Tibial artery (tissue), 4 donors: ENCODE measurements around the gene AP5B1.

Experiments used
- DNase-seq, 2 donors: peaks; one replicate each; pipeline ENCODE4 v3.0.0-alpha.2; 2019
- H3K27ac ChIP-seq, 2 donors: fragments of 200-600 bp; sonication (generic) in 1 of 2; 1 replicate in 1 of 2; 2 replicates in 1 of 2; pipeline ENCODE4 v1.5.1; 2018 to 2019; ENCODE audit warnings: mild to moderate bottlenecking in 1 of 2
- H3K27me3 ChIP-seq, 2 donors: fragments of 200-600 bp; sonication (generic) in 1 of 2; one replicate each; pipeline versions ENCODE4 v1.5.1 to v1.6.0; 2016 to 2019
- H3K36me3 ChIP-seq, 3 donors: fragments of 200-600 bp; sonication (generic) in 2 of 3; one replicate each; pipeline ENCODE4 v1.5.1; 2016 to 2019; ENCODE audit warnings: mild to moderate bottlenecking in 2 of 3
- H3K4me1 ChIP-seq, 4 donors: fragments of 200-600 bp; sonication (generic) in 2 of 4; 1 replicate in 3 of 4; 2 replicates in 1 of 4; pipeline ENCODE4 v1.5.1; 2016 to 2019
- H3K4me3 ChIP-seq, 2 donors: fragments of 200-600 bp; sonication (generic) in 1 of 2; 1 replicate in 1 of 2; 2 replicates in 1 of 2; pipeline ENCODE4 v1.5.1; 2018 to 2019; ENCODE audit warnings: mild to moderate bottlenecking in 2 of 2
- H3K9me3 ChIP-seq, 3 donors: fragments of 200-600 bp; sonication (generic) in 1 of 3; one replicate each; pipeline ENCODE4 v1.5.1; 2016 to 2019
- intact Hi-C: fragments of 100-400 bp; cut with DNase I; formaldehyde crosslinking; loops from one replicate; pipeline ENCODE4 v1.15.0; 2023; ENCODE audit warnings: low total_unique reads
- TF ChIP-seq, protein P1 (sequence below), 2 experiments: fragments of 200-600 bp in 1 of 2; fragments of 450-650 bp in 1 of 2; IDR thresholded peaks; one replicate each; pipeline ENCODE4 v1.5.1; 2017 to 2019; ENCODE audit warnings: antibody characterized with exemption in 2 of 2, mild to moderate bottlenecking in 1 of 2, moderate library complexity in 1 of 2

Gene AP5B1

DNA sequence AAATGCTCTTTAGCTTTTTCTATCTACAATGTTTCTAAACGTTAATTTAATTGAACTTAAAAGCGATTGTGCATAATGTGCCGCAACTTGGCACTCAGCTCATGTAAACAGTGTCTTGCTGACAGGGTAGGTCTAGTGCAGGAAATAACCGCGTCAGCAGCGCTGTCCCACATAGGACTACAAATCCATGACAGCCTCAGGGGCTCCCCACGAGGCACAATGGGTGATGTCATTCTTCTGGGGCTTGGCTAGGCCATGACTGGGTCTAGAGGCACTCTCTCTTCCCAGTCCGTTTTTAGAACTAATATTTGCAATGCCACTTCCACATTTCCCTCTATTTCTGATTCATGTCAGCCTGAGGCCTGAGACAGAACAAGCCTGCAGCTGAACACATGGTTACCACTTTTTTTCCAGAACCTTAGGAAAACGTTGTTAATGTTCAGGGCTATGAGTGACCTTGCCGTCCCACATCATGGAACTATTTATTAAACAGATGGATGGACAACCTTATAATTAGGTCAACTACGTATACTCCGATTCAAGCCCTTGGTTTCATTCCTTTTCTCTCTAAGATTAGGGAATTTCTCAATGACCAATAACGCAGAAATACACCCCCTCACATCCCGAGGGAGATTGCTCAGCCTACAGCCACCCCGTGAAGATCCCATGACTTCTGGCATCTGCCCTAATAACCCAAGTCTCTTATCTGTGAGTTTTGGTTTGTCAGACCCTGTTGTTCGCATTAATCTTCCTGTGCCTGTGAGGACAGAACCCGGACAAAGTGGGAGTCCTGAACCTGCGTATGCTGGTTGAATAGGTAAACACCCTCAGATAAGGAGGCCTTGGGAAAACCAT is 33.6 kb upstream of the AP5B1 start:
- DNase-seq, result peak in 1 of 2 donors; percentile 56
- Histone ChIP-seq H3K27me3 (peaks cover 0 to 6% of the 10 kb centered on the region in 2 donors), H3K36me3 (no peaks in the 10 kb centered on the region), H3K4me3 (no peak overlapping the region), H3K4me1 (peaks cover 0 to 10% (median 0%) of the 10 kb centered on the region in 4 donors), H3K9me3 (no peaks in the 10 kb centered on the region), H3K27ac (no peak overlapping the region)
- intact Hi-C loops, result no loop called here
- TF ChIP-seq, protein P1, sequence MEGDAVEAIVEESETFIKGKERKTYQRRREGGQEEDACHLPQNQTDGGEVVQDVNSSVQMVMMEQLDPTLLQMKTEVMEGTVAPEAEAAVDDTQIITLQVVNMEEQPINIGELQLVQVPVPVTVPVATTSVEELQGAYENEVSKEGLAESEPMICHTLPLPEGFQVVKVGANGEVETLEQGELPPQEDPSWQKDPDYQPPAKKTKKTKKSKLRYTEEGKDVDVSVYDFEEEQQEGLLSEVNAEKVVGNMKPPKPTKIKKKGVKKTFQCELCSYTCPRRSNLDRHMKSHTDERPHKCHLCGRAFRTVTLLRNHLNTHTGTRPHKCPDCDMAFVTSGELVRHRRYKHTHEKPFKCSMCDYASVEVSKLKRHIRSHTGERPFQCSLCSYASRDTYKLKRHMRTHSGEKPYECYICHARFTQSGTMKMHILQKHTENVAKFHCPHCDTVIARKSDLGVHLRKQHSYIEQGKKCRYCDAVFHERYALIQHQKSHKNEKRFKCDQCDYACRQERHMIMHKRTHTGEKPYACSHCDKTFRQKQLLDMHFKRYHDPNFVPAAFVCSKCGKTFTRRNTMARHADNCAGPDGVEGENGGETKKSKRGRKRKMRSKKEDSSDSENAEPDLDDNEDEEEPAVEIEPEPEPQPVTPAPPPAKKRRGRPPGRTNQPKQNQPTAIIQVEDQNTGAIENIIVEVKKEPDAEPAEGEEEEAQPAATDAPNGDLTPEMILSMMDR (IDR thresholded peaks at IDR 0.05), result no peak

DNA sequence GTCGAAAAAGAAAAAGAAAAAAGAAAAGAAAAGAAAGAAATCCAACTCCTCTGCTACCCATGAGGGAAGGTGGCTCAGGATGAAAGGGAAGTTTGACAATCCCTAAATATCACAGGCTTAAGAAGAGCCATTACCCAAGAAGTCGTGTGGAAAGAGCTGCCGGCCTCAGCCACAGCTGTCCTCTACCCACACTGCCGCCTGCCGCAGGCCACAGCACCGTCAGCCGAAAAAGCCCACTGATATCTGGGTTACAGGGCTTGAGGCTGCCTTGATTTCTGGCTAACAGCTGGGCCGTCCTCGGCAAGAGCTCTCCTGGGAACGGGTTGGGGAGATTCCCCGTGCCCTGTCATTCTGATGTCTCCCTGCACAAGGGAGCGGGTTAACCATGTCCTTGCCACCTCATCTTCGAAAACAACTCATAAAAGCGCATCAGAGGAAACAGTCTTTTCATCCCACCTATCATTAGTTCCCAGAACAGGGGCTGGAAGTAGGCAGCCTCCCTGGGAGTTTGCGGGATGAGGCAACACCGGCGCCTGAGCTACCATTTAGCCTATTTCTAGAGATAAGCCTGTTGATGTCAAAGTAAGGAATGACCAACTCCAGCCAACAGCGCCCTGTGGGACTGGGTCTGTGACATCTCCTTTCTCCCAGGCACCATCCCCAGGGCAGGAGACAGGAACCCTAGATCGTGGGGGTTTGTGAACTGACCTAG is 31.1 kb upstream of the AP5B1 start:
- intact Hi-C loops, result no loop called here
- Histone ChIP-seq H3K36me3 (no peaks in the 10 kb centered on the region), H3K9me3 (no peaks in the 10 kb centered on the region), H3K27me3 (peaks cover 0 to 29% of the 10 kb centered on the region in 2 donors), H3K4me1 (peaks cover 0 to 2% (median 0%) of the 10 kb centered on the region in 4 donors), H3K27ac (no peak overlapping the region), H3K4me3 (no peak overlapping the region)
- TF ChIP-seq, protein P1 (IDR thresholded peaks at IDR 0.05), result no peak
- no peak for DNase-seq

DNA sequence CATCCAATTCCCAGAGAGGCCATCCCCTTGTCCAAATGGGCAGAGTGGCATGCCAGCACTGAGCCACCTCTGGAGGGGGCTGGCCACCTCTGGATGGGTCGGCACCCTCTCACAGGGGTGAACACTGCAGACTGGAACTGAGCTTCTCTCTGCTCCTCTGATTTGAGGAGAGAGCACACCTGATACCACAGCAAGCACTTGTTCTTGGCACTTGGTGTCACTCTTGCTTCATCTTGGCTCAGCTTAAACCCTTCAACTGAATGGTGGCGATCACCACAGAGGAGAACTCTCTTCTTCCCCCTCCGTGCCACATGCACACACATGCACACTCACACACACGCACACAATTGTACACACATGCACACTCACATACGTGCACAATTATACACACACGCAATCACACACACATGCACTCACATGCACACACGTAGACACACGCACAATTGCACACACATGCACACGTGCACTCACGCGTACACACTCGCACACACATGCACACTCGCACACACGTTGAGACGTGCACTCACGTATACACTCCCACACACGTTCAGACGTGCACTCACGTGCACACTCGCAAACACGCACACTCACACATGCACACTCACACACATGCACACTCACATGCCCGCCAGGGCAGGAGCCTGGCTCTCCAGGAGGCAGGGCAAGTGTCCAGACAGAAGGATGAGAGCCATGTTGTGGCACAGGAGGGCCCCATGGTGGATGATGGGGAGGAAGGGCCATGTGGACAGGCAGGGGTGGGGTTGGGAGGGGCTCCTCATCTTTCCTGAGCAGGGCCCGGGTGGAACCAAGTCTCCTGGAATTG is 29.5 kb upstream of the AP5B1 start:
- Histone ChIP-seq H3K4me3 (no peak overlapping the region), H3K27me3 (peaks cover 0 to 37% of the 10 kb centered on the region in 2 donors), H3K27ac (no peak overlapping the region), H3K9me3 (no peaks in the 10 kb centered on the region), H3K4me1 (no peaks in the 10 kb centered on the region), H3K36me3 (no peaks in the 10 kb centered on the region)
- no peak for DNase-seq
- intact Hi-C loops, result no loop called here
- TF ChIP-seq, protein P1 (IDR thresholded peaks at IDR 0.05), result no peak

DNA sequence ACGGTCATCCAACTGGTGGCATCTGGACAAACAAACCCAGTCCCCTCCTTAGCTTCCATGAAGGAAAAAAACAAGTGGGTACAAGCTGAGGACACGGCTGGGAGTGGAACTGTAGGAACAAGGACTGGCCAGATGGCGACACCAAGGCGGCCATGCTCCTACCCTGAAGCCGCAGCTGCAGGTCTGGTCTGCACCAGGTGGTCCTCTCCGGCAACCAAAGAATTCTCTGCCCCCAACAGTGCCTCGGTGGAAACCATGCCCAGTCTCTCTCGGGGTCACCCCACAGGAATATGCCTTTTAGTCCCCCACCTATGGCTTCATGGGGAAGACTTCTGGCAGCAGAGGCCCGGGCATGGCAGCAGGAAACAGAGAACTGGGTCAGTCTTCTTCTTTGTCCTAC is 28.7 kb upstream of the AP5B1 start:
- Histone ChIP-seq H3K9me3 (no peaks in the 10 kb centered on the region), H3K36me3 (no peaks in the 10 kb centered on the region), H3K4me1 (no peaks in the 10 kb centered on the region), H3K4me3 (no peak overlapping the region), H3K27ac (no peak overlapping the region), H3K27me3 (peaks cover 0 to 44% of the 10 kb centered on the region in 2 donors)
- TF ChIP-seq, protein P1 (IDR thresholded peaks at IDR 0.05), result no peak
- DNase-seq, result no peak
- intact Hi-C loops, result no loop called here

DNA sequence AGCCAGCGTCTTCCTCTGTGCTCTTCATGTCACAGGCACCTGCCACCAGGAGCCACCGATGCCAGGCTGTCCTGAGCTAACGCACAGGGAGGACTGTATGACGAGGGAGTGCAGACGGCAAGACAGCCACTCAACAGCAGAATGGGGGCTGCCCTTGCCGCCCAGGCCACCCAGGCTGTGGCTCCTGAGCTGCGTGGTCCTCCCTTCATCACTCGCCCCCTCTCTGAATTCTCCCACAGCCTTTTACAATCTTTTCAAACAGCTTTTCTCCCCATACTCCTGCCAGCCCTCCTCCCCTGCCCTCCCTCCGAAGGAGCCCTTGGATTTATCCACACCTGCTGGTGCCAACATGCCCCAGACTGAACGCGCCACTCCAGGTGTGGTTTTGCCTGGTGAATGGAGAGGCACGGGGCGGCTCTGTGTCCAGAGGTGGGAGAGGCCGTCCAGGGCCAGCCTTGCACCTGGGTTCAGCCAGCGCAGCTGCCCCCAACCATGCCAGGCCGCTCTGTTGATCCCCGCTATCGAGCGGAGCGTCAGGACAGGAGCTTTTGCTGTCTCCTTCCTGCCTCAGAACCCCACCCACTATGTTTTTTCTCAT is 28.1 kb upstream of the AP5B1 start:
- Histone ChIP-seq H3K27me3 (peaks cover 0 to 50% of the 10 kb centered on the region in 2 donors), H3K27ac (no peak overlapping the region), H3K4me1 (no peaks in the 10 kb centered on the region), H3K4me3 (no peak overlapping the region), H3K36me3 (no peaks in the 10 kb centered on the region), H3K9me3 (no peaks in the 10 kb centered on the region)
- DNase-seq, result no peak
- TF ChIP-seq, protein P1 (IDR thresholded peaks at IDR 0.05), result no peak
- intact Hi-C loops, result no loop called here
